DOHH2 (cell line): ENCODE data around the gene HHATL.

ENCODE experiments used
- EZH2phosphoT487 ChIP-seq: fragments of 200-600 bp; sonication (generic); IDR thresholded peaks from 2 replicates; pipeline ENCODE4 v1.6.1; 2017; ENCODE audit warnings: borderline replicate concordance, mild to moderate bottlenecking, antibody characterized with exemption, low read length, moderate library complexity, mixed read lengths
- TF ChIP-seq, protein P1 (sequence below): fragments of 200-600 bp; sonication (generic); IDR thresholded peaks from one replicate; pipeline ENCODE4 v1.5.1; 2014; ENCODE audit warnings: antibody characterized with exemption, mild to moderate bottlenecking, low read depth, low read length; ENCODE audit not compliant: poor library complexity, severe bottlenecking

DNA sequence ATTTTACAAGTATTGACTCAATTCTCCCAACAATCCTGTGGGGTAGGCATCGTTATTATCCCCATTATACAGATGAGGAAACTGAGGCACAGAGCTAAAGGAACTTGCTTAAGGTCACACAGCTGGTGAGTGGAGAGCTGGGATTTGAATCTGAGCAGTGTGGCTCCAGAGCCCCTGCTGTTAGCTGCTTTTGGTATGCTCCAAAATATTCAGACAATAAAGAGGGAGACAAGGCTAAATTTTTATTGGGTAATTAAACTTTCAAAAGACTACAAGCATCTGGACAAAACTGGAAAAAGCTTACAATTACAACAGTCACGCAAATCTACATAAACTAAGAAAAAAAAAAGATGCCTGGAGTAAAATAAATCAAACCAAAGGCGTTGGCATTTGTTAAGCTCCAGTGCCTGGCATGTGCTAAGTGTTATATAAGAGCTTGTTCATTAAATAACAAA, 42.7 kb upstream of the HHATL start:
- TF ChIP-seq, protein P1, sequence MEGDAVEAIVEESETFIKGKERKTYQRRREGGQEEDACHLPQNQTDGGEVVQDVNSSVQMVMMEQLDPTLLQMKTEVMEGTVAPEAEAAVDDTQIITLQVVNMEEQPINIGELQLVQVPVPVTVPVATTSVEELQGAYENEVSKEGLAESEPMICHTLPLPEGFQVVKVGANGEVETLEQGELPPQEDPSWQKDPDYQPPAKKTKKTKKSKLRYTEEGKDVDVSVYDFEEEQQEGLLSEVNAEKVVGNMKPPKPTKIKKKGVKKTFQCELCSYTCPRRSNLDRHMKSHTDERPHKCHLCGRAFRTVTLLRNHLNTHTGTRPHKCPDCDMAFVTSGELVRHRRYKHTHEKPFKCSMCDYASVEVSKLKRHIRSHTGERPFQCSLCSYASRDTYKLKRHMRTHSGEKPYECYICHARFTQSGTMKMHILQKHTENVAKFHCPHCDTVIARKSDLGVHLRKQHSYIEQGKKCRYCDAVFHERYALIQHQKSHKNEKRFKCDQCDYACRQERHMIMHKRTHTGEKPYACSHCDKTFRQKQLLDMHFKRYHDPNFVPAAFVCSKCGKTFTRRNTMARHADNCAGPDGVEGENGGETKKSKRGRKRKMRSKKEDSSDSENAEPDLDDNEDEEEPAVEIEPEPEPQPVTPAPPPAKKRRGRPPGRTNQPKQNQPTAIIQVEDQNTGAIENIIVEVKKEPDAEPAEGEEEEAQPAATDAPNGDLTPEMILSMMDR, result no peak
- TF ChIP-seq EZH2phosphoT487, result no peak
